Hematopoietic multipotent progenitor cell treated with erythropoietin and hydrocortisone succinate and interleukin-3 and kit ligand, for 15 days (in vitro differentiated cells): ENCODE results near the gene TNRC18.
"Not testable (repeated sequence)": the region's sequence is repeated elsewhere in the genome, so short reads cannot be mapped to it uniquely, and the experiment has no call there.

ENCODE experiments used
- DNase-seq: peaks from one replicate; pipeline ENCODE4 v3.0.0-alpha.2; 2015; ENCODE audit warnings: low spot score

TNRC18 gene

DNA sequence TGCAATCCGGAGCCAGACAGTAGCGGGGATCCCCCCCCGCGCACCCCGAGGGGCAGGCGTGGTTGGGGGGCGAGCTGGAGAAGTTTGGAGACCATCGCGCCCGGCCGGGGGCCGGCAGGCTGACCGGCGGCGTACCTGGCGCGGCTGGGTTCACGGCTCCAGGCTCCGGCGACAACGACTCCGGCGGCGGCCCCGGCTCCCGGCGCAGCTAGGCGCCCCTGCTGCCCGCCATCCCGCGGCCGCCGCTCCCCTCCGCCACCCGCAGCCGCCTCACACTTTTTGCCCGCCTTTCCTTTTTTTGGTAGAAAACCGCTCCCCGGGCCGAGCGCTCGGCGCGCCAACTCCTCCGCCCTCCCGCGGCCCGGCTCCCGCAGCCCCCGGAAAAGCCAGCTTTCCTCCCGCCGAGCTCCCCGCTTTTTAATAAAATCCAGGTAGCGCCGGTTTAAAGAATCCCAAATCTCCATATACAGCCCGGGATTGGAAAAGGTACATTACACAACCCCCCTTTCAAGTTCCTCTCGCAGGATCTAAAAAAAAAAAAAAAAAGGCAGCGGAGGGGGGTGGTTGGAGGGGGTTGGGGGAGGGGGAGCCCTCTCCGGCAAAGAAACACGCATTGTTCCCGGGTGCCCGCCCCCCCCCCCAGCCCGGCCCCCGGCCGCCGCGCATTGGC, at the start of gene TNRC18:
Gene TNRC18 (minus strand): TSS at position 529 of the 670 bp plus-strand sequence. CDS start 2,588 bp downstream, outside the sequence.
- DNase-seq: no peak

DNA sequence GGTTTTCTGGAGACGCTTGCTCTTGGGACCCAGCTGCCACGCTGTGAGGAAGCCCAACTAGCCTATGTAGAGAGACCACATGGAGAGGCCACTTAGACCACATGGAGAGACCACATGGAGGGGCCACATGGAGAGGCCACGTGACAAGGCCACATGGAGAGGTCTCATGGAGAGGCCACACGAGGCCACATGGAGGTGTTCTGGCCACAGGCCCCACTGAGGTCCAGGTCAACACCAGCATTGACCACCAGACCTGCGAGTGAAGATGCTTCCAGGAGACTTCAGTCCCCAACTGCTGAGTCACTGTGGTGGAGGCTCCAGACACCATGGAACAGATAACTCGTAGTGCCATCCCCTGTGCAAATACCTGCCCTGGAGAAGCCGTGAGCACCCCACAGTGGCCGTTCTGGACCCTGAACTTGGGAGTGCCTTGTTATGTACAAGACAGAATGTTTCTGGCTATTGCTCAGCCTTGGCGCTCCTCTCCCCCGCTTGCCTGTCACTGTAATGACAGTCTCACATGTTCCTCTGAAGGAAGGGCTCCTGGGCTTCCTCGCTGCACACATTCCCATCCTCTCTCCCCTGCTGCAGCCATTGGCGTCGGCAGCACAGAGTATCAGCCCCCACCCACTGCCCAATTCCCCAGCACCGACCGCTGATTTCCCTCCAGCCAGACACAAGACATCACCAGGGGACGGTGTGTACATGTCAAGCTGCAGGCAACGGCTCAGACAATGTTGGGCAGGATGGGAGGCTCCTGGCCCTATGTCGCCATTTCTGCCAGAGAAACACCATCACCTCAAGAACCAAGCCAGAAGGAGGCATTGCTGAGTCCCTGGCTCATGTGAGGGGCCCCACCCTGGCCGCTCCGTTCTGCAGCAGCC, 49.0 kb upstream of the TNRC18 start:
- DNase-seq: no peak

GRCh38 chr7:5471623-5472022, 48.0 kb upstream of the TNRC18 start:
- DNase-seq: not testable (repeated sequence)

DNA sequence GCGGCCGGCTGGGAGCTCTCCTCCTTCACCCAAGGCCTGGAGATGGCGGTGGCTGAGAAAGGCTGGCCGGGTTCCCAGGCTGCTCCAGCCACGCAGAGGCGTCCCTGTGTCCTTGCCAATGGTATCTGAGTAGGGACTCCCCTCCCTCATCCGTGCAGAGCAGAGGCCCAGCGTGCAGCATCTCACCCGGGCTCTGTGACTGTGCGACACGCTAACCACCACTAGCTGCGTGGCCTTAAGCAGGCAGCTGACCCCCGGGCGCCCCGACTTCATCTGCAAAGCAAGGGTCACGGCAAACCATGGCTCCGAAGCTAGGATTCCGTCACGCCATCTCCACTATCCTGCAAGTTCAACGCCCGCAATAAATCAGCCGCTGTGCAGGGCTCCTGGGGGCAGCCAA, 47.2 kb upstream of the TNRC18 start:
- DNase-seq: no peak

GRCh38 chr7:5470167-5470532, 46.5 kb upstream of the TNRC18 start:
- no peak for DNase-seq

DNA sequence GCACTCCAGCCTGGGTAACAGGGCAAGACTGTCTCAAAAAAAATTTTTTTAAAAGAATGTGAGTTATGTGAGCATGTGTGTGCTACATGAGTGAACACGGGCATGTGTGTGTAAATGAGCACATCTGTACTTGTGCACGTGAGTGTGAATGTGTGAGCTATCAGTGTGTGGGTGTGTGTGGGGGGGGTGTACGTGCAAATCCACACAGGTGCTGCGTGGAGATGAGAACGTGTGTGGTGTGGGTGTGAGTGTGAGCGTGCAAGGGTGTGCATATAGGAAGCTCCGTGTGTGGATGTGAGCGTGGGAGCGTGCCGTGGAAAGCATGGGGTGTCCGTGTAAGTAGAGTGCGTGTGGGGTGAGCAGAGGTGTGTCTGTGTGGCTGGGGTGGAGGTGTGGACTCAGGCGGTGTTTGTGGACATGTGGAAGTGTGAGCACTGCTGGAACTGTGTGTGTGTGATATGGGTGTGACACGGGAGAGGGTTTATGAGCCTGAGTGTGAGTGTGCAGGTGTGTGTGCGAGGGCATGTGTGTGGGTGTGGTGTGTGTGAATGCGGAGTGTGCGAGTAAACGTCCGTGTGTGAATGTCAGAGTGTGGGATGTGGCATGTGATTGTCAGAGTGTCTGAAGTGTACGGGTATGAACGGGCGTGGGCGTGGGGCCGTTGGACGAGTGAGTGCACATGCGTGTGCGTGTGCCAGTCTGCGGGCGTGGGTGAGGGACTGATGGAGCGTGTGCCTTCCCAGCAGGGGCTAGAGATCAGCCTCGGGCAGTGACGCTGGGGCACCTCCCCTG, 45.9 kb upstream of the TNRC18 start:
- DNase-seq: no peak

DNA sequence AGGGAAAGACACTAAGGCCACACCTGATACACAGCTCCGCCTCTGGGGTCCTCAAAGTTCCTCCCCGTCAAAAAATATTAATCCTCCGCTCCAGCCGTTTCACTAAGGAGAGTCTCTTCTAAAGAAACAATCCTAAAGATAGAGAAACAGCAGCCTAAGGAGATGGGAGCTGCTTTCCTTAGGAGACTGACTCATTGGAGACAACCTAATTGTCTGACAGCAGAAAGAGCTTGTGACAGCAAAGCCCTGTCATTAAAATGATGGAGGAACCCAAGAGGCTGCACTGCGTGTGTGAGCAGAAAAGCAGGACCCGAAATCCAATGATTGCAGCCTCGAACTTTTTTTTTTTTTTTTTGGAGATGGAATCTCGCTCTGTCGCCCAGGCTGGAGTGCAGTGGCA, 44.0 kb upstream of the TNRC18 start:
- no peak for DNase-seq

GRCh38 chr7:5466551-5466950, 42.9 kb upstream of the TNRC18 start:
- no peak for DNase-seq

DNA sequence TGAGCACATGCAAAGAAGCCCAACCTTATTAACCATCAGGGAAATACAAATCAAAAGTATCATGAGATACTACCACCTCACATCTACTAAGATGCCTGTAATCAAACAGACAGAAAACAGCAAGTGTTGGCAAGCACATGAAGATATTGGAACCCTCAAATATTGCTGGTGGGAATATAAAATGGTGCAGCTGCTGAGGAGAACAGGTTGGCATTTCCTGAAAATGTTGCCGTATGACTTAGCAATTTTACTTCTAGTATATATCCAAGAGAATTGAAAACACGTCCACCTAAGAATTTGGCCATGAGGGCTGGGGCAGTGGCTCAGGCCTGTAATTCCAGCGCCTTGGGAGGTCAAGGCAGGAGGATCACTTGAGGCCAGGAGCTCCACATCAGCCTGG, 39.4 kb upstream of the TNRC18 start:
- DNase-seq: no peak

GRCh38 chr7:5462216-5462615, 38.6 kb upstream of the TNRC18 start:
- no peak for DNase-seq

- no peak for DNase-seq
Observed at GRCh38 chr7:5458921-5459480, 35.4 kb upstream of the TNRC18 start.

DNA sequence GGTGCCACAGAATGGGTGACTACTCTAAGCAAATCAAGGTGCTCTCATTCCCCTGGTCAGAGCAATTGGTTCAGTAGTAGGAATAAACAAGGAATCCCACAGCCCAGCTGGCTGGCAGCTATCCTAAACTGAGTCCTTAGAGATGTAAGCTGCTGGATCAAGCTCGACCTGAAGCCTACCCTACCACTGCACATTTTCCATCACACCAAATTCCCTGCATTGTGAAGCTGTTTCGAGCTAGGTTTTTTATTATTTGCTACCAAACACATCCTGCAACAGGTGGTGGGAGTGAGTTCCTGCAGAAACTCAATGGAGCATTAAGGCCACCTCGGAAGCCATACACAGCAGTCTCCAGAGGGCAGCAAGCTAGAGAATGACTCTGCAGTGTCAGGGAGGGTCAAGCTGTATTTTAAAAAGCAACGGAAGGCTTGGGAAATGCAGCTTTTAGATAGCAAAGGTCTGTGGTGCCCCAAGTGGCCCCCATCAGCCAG, 33.7 kb upstream of the TNRC18 start:
- no peak for DNase-seq

DNA sequence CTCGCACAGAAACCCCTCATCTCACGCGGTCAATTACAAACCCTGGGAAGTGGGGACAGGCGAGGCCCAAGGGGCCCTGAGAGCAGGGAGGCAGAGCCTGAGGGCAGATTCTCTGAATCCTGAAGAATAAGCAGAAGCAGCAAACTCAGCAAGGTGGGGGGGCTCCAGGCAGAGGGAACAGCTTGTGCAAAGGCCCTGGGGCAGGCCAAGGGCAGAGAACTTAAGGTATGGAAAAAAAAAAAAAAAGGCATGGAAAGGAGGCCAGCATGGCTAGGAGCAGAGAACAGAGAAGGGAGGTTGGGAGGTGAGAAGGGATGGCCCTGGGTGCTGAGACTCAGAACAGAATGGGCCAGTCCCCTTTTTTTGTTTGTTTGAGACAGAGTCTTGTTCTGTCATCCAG, 32.8 kb upstream of the TNRC18 start:
- DNase-seq: no peak

DNA sequence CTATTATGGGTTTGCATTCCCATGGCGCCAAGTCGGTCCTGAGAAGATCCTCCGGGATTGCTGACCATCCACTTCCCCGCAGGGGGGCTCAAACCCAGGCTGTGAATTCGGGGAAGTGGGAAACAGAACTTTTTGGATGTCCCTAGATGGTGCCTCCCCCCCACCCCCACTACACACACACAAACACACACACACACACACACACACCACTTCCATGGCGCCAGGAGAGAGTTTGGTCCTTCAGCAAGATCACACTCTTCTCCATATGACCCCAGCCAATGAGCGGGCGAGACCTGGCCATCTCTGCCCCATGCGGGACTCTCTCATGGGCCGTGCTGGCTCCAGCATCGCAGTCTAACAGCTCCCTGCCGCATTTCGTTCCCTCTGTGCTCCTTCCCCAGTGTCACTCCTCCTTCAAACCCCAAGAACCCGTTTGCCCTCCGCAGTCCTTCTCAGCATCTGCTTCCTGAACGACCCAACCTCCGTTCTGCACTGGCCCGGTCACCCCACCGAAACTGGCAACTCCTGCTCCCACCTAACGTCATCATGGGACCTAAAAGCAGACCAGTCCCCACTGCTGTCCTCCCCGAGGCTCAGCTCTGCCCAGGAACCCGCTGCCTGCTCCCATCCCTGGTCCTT, 32.1 kb upstream of the TNRC18 start:
- no peak for DNase-seq

- no peak for DNase-seq
Observed at GRCh38 chr7:5455175-5455574, 31.5 kb upstream of the TNRC18 start.

GRCh38 chr7:5454485-5454884, 30.9 kb upstream of the TNRC18 start:
- no peak for DNase-seq

DNA sequence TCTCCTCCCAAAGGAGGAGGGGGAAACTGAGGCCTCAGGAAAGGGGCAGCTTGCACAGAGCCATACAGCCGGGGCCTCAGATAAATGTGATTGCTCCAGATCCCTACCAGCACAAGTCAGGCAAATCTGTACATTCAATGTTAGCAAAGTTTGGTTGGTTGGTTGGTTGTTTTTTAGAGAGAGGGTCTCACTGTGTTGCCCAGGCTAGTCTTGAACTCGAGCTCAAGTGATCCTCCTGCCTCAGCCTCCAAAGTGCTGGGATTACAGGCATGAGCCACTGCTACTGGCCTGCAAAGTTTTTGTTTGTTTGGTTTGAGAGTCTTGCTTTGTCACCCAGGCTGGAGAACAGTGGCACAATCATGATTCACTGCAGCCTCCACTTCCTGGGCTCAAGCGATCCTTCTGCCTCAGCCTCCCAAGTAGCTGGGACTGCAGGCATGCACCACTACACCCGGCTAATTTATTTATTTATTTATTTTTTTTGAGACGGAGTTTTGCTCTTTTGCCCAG, 30.0 kb upstream of the TNRC18 start:
- DNase-seq: no peak

- no peak for DNase-seq
Observed at GRCh38 chr7:5452937-5453540, 29.4 kb upstream of the TNRC18 start.

DNA sequence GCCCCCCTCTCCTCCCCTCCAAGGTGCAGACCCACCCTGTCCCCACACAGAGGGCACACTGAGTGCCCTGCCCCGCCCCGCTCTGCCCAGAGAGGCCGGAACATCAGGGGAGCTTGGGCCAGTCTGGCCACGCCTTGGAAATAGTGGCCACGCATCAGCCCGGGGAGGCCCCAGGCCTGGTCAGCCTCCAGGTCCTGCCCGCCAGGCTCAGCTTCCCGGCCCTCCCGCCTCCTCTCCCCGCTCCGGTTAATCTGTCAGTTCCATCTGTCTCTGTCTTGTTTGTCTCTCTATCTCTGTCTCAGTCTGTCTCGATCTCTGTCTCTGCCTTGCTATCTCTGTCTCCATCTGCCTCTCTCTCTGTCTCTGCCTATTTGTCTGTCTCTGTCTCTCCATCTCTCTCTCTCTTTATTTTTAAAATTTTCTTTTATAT, 28.9 kb upstream of the TNRC18 start:
- DNase-seq: no peak

DNA sequence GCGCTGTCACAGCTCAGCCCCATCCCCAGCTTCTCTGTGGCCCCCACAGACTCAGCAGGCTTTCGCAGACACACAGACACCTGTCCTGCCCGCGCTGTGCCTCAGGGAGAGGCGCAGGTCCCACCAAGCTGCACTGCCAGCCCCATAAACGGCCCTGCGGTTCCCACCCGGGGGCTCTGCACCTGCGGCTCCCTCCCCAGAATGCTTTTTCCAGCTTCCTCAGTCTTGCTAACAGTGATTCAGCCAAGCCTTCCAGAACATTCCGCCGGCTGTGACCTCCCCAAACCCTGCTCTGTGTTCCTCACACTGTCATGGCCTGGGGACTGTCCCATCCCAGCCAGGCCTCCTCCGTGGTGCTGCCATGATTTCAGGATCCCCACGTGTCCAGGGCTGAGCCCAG, 27.8 kb upstream of the TNRC18 start:
- no peak for DNase-seq
